Activated T-cell treated with anti-CD3 and anti-CD28 coated beads, Interleukin-2, amount 50 U/mL, for 1 hour (primary cell): ENCODE data around the gene RAB31.

Source experiments
- DNase-seq: peaks from one replicate; pipeline ENCODE4 v3.0.0-alpha.2; 2020

RAB31 gene

GRCh38 chr18:9739516-9739915, 31.4 kb downstream of the RAB31 start:
- no peak for DNase-seq

DNA sequence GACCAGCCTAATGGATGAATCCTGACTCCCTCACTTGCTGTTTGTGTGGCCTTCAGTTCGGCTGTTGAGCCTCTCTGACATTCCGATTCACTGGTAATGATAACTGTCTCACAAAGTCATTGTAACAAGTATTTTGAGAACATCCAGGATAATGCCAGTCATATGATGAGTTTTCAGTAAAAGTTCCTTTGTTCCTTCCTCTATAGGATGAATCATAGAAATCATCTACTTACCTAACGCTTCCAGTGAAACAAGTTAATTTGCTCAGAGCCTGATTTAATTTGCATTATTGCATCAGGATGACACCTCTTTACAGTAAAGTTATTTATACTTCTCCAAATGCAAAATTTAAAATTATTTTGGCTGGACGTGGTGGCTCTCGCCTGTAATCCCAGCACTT, 32.0 kb downstream of the RAB31 start:
- DNase-seq, result no peak

DNA sequence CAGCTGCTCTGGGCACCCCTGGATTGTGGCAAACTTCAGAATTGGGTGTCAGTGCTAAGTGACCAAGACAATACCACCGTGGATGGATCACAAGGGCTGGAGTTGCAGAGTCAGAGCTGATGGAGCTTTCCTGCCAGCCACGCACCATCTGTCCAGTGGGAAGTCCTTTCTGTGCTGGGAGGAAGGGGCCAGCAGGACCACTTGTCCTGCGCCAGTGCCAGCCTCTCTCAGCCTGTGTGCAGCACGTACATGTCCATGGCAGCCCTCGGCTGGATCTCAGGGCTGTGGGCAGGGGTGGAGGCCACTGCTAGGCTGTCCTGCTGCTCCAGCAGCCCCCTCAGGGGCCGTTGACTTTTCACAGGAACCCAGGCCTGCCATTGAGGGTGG, 33.3 kb downstream of the RAB31 start:
- no peak for DNase-seq

GRCh38 chr18:9741793-9742523, 33.9 kb downstream of the RAB31 start:
- DNase-seq, result no peak

GRCh38 chr18:9742524-9743131, 34.5 kb downstream of the RAB31 start:
- DNase-seq, result no peak

DNA sequence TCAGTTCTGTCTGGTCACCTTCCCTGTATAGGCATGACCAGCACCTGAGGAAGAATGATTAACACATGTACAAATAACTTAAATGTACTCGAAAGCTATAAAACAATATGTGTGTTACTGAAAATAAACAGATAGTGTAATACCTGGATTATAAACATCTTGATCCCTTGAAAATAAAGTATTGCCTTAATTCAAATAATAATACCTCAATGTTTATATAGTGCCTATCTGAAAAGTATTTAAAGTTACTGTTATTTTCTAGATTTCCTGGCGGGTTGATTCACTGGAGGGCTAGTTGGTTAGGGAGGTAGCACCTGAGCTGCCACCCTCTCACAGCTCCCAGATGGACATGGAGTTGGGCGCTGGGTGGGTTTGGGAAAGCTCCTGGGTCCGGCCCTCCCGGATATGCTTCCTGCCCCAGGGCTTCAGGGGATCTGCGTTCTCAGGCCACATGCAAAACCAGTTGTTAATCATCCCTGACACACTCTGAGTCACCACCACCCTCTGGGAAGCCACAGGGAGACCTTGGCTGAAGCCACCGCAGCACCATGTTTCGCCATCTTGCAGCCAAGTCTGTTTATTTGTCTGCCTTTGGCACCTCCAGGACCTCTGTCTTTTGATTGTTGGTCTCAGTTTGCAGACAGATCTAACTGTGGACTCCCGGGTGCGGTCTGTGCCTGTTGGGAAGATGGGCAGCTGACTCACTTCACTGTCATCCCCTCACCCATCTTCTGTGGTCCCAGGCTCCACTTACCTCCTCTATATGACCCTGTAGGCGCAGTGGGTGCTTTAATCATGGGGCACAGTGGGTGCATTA, 35.3 kb downstream of the RAB31 start:
- no peak for DNase-seq

GRCh38 chr18:9746958-9747357, 38.9 kb downstream of the RAB31 start:
- DNase-seq, result no peak

GRCh38 chr18:9749611-9750010, 41.5 kb downstream of the RAB31 start:
- DNase-seq, result no peak

DNA sequence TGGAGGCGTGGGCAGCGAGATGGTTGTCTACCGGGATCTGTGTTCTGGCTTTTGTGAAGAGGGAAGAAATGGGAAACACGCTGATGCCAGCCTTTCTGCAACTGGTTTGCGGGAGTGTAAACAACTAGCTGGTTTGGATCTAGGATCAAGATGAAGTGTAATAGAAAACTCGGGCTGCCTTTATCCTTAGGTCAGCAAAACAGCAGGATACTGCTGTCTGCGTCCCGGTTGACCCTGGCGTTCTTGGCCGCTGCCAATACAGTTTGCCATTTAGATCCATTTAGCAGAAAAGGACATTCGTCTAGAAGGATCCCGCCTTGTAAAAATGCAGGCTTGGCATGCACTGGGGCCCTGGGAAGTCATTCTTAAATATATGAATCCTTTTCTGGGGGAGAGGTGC, 42.0 kb downstream of the RAB31 start:
- DNase-seq, result no peak

- DNase-seq, result no peak
Observed at GRCh38 chr18:9750606-9751304, 42.7 kb downstream of the RAB31 start.

GRCh38 chr18:9751371-9752031, 43.4 kb downstream of the RAB31 start:
- no peak for DNase-seq

- DNase-seq, result no peak
Observed at GRCh38 chr18:9753846-9754245, 45.7 kb downstream of the RAB31 start.

DNA sequence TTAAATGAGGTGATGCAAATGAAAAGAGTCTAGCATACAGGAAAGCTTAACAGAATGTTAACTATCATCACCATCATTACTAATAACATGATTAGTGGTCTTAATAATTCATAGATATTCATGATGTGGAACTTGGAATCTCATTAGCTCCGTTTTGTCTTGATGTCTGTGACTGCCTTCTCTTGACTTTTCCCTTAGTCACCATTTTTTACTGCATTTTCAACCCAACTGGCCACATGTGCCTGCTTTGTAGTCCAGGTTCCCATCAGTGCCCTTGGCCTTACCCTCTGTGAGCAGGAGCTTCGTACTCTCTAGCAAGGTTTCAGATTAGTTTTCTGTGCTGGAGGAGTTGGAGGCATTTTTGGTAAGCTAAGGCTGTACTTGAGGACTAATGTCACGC, 47.0 kb downstream of the RAB31 start:
- DNase-seq, result no peak

GRCh38 chr18:9755615-9756014, 47.5 kb downstream of the RAB31 start:
- no peak for DNase-seq

DNA sequence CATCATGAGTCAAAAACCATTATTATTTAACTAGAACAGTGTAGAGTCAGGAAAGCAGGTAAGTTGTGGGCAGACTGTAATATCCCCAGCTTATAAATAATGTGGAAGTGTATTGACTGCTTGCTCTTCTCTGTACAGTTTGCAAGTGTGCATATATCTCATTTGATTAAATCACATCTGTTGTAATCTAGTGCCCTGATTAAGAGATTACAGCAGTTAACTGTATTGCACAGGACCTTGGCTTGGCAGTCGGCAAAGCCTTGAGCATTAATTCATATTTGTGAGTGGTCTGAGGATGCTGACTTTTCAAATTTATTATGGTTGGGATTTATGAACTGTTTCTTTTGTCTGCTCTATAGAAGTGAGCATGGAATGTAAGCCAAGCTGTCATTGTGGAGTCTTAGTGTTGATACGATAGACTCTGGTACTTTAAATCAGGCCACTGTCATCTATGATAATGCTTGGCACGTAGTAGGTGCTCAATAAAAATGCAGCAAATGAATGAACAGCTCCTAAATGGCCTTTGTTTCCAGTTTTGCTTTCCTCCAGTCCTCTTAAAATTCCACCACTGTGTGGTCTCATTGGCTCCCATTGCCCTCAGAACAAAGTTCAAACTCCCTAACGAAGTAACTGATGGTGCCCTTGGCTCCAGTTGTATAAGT, 48.3 kb downstream of the RAB31 start:
- DNase-seq, result no peak

GRCh38 chr18:9756933-9757470, 48.9 kb downstream of the RAB31 start:
- DNase-seq, result no peak

GRCh38 chr18:9757827-9758621, 49.9 kb downstream of the RAB31 start:
- DNase-seq, result no peak

- DNase-seq, result no peak
Observed at GRCh38 chr18:9758624-9759075, 50.5 kb downstream of the RAB31 start.

GRCh38 chr18:9760641-9761040, 52.5 kb downstream of the RAB31 start:
- DNase-seq, result no peak

DNA sequence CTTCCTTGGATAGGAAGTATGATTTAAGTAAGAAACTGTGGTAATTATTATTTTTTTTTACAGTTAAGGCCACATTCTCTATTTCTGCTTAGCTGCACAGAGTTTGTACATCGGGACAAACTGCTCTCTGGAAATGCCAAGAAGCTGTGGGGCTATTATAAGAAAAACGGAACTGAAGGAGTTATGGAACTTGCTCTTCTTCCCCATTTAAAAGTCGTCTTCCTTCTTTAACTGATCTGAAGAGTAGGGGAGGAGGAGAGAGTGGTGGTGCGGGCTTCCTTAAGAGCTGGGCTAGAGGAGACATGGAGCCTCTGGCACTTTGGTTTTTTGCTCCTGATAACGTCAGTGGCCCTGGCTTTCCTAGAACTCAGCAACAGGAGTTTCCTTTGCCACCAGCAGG, 54.4 kb downstream of the RAB31 start:
- no peak for DNase-seq

GRCh38 chr18:9763157-9763556, 55.1 kb downstream of the RAB31 start:
- DNase-seq, result no peak
